GM10266 (cell line): ENCODE measurements around the gene ICA1.

ENCODE experiments used
- DNase-seq: peaks from one replicate; pipeline ENCODE4 v3.0.0; 2012; ENCODE audit errors: extremely low spot score
- TF ChIP-seq, protein P1 (sequence below): IDR thresholded peaks from 2 replicates; pipeline ENCODE4 v1.5.1; 2012; ENCODE audit warnings: mild to moderate bottlenecking, low read depth; ENCODE audit not compliant: control insufficient read depth, insufficient read depth; ENCODE audit errors: missing control alignments

The ICA1 gene

GRCh38 chr7:8263048-8263447, 1.1 kb upstream of the ICA1 start:
- TF ChIP-seq, protein P1, sequence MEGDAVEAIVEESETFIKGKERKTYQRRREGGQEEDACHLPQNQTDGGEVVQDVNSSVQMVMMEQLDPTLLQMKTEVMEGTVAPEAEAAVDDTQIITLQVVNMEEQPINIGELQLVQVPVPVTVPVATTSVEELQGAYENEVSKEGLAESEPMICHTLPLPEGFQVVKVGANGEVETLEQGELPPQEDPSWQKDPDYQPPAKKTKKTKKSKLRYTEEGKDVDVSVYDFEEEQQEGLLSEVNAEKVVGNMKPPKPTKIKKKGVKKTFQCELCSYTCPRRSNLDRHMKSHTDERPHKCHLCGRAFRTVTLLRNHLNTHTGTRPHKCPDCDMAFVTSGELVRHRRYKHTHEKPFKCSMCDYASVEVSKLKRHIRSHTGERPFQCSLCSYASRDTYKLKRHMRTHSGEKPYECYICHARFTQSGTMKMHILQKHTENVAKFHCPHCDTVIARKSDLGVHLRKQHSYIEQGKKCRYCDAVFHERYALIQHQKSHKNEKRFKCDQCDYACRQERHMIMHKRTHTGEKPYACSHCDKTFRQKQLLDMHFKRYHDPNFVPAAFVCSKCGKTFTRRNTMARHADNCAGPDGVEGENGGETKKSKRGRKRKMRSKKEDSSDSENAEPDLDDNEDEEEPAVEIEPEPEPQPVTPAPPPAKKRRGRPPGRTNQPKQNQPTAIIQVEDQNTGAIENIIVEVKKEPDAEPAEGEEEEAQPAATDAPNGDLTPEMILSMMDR, result no peak
- DNase-seq, result no peak

DNA sequence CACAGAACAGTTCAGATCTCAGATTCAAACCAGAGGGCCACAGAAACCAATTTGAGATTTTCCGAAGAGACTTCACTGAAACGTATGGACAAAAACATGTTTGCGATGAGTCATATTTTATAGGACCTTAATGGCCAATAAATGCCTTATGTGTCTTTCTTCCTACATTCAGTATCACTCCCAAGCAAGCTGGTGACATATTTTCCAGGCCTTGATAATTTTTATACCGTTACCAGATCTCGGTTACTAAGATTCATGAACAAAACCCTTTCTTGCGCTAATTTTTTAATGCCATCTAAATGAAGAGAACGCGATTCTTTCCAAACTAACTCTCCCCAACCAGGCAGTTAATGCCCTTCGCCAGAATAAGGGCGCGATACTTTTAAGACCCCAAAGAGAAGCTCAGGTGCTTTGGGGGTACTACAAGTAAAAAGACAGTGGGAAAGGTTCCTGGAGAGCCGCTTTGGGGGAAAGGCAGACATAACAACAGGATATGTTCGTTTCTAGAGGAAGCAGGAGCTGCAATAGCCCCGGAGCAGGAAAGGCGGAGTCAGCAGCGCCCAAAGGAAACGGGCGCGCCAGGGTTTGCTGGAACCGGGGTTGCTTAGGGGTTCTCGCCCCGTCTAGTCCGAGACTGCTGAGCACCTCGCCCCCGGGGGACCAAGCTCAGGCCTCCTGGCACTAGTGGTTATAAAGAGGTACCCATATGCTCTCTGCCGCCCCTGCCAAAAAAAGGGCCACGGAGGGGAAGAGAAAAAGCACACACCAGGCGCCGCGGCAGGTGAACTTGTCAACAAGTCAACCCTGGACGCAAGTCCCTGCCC, 884 bp downstream of the ICA1 start:
- TF ChIP-seq, protein P1, result no peak
- peak; percentile 18 for DNase-seq

DNA sequence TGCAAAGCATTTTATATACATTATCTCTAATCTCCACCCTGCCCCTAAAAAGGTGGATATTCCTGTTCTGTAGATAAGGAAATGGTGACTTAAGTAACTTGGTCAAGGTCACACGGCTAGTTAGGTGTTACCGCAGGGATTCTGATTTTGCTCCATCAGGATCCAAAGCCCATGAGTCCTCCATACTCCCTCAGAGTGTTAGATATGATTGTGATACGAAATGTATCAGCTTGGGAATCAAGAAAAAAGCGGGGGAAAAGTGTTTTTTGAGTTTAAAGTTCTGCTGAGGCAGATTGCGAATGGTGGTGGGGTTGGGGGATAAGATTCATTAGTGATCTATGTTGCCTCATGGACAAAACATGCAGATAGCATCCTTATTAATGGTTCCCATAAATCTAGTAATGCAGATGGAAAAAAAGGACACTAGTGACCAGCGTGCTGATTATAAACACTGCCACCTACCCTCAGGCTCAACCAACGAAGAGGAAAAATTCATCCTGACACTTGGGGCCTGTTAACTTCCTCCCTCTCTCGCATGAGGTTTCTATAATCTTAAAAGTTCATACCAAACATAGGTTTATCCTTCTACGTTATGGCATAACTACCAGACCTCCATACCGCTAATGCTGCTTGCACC, 2.3 kb downstream of the ICA1 start:
- no peak for DNase-seq
- TF ChIP-seq, protein P1, result no peak

DNA sequence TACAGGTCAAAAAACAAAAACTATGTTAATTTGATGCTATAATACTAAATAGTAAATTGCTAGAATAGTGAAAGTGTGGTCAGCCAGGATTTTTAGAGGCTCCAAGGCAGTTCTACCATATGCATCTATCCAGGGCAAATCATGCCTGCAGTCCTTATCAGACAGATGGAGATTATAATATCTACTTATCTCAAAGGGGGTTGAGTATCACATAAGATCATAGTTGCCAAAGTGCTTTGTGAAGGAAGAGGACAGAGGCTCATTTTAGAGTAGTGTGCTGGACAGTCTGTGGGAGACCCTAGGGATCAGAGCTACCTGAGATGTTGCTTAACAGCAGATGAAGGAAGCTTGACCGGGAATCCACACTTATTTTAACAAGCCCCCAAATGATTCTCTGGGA, 3.2 kb downstream of the ICA1 start:
- TF ChIP-seq, protein P1, result no peak
- DNase-seq, result no peak

- TF ChIP-seq, protein P1, result no peak
- DNase-seq, result no peak
These were observed 3.8 kb downstream of the ICA1 start for GRCh38 chr7:8258166-8258565.

- TF ChIP-seq, protein P1, result no peak
- DNase-seq, result no peak
These were observed 6.0 kb downstream of the ICA1 start for GRCh38 chr7:8255680-8256655.

- DNase-seq, result no peak
- TF ChIP-seq, protein P1, result no peak
These were observed 7.3 kb downstream of the ICA1 start for GRCh38 chr7:8254667-8255066.
